ENCODE results near the gene USP47. TPM values are rescaled to one million over a fixed set of nuclear protein-coding genes. Genes with fewer than 3 reads are reported as not detected.
A peak's percentile ranks its signal among the peaks of the same experiment; 100 is the strongest.

Gene USP47
- total RNA-seq, 3 donors from 2014 or later (not counting 1 experiment from before 2014, with no cell fraction given), result 102 to 108 (median 107) TPM

- WGBS (ENCODE audit: insufficient coverage), result no CpG with 5 or more reads among the region's 1 CpG
- Histone ChIP-seq H3K9me3 (ENCODE audit: control insufficient read depth, insufficient read depth, low read length) (no peaks in the 10 kb centered on the region), H3K36me3 (ENCODE audit: control insufficient read depth, insufficient read depth, low read length) (no peaks in the 10 kb centered on the region), H3K27me3 (ENCODE audit: control insufficient read depth, insufficient read depth, low read length) (no peaks in the 10 kb centered on the region), H3K4me3 (ENCODE audit: low read length) (no peak overlapping the region), H3K4me1 (ENCODE audit: control insufficient read depth, insufficient read depth, low read length) (peaks cover 14% of the 10 kb centered on the region), H3K27ac (ENCODE audit: low read length) (no peak overlapping the region)
- TF ChIP-seq CTCF (IDR thresholded peaks at IDR 0.05), result no peak
- Mint-ChIP-seq H3K4me3 (peak overlapping the region; percentile 46), H3K27me3 (ENCODE audit: low read depth in 2 of 2) (no peaks in the 10 kb centered on the region), H3K4me1 (peaks cover 56 to 62% of the 10 kb centered on the region in 2 donors), H3K27ac (peak overlapping the region; percentile 39 to 69), H3K9me3 (no peaks in the 10 kb centered on the region), H3K36me3 (no peaks in the 10 kb centered on the region)
- intact Hi-C loops (cut with micrococcal nuclease), result no loop called here
- ATAC-seq (peak in 2 of 3 donors; percentile 72 to 75), DNase-seq (peak in 1 of 2 donors; percentile 54)
Measured at GRCh38 chr11:11864803-11865202, 23.0 kb downstream of the USP47 start.

DNA sequence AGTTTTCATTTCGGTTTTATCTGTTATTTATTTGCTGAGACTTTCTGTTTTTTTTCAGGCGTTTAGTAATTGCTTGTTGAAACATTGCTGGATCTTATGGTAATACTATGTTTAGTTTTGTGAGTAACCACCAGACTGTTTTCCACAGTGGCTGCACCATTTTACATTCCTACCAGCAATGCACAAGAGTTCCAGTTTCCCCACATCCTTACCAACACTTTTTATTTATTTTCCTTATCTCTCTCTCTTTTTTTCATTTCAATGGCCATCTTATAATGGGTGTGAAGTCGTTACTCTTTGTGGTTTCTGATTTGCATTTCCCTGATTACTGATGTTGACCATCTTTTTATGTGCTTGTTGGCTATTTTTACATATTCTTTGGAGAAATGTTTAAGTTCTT lies 23.7 kb downstream of the USP47 start:
- Mint-ChIP-seq H3K27ac (peak overlapping the region; percentile 39 to 69), H3K36me3 (no peaks in the 10 kb centered on the region), H3K27me3 (ENCODE audit: low read depth in 2 of 2) (no peaks in the 10 kb centered on the region), H3K9me3 (no peaks in the 10 kb centered on the region), H3K4me1 (peaks cover 62 to 64% of the 10 kb centered on the region in 2 donors), H3K4me3 (peak overlapping the region; percentile 46)
- TF ChIP-seq CTCF (IDR thresholded peaks at IDR 0.05), result no peak
- H3K36me3 ChIP-seq (ENCODE audit: control insufficient read depth, insufficient read depth, low read length), result no peaks in the 10 kb centered on the region
- H3K4me1 ChIP-seq (ENCODE audit: control insufficient read depth, insufficient read depth, low read length), result peaks cover 11% of the 10 kb centered on the region
- H3K4me3 ChIP-seq (ENCODE audit: low read length), result no peak overlapping the region
- no peak for ATAC-seq
- no peaks in the 10 kb centered on the region for H3K9me3 ChIP-seq (ENCODE audit: control insufficient read depth, insufficient read depth, low read length)
- DNase-seq, result no peak
- no peak overlapping the region for H3K27ac ChIP-seq (ENCODE audit: low read length)
- no peaks in the 10 kb centered on the region for H3K27me3 ChIP-seq (ENCODE audit: control insufficient read depth, insufficient read depth, low read length)
- WGBS (ENCODE audit: insufficient coverage), result 75% methylated on average over 2 of the region's 3 CpGs
- intact Hi-C loops (cut with micrococcal nuclease), result no loop called here

DNA sequence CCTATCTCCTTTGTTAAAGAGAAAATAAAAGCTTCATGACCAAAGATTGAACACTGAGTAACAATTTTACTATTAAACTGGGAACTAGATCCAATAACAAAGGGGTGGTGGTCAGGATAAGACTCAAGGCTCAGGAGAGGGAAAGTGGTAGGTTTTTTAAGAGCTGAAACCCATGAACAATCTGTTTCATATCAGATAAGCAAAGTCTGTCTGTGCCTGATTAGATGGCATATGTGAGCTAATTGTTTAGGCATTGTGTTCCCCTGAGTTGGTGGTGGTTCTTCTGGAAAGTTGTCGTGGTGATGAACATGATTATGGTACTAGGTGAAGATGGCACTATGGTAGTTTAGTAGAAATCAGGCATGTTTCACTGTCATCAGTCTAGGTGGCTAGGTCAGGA lies 24.4 kb downstream of the USP47 start:
- H3K9me3 Mint-ChIP-seq, result no peaks in the 10 kb centered on the region
- WGBS (ENCODE audit: insufficient coverage), result 82% methylated on average over 1 of the region's 1 CpG
- ATAC-seq (no peak), DNase-seq (no peak)
- peak overlapping the region; percentile 46 for H3K4me3 Mint-ChIP-seq
- Histone ChIP-seq H3K27ac (ENCODE audit: low read length) (no peak overlapping the region), H3K4me3 (ENCODE audit: low read length) (no peak overlapping the region), H3K27me3 (ENCODE audit: control insufficient read depth, insufficient read depth, low read length) (no peaks in the 10 kb centered on the region), H3K9me3 (ENCODE audit: control insufficient read depth, insufficient read depth, low read length) (no peaks in the 10 kb centered on the region), H3K36me3 (ENCODE audit: control insufficient read depth, insufficient read depth, low read length) (no peaks in the 10 kb centered on the region), H3K4me1 (ENCODE audit: control insufficient read depth, insufficient read depth, low read length) (peaks cover 11% of the 10 kb centered on the region)
- intact Hi-C loops (cut with micrococcal nuclease), result no loop called here
- no peak for TF ChIP-seq CTCF (IDR thresholded peaks at IDR 0.05)
- peaks cover 65 to 67% of the 10 kb centered on the region in 2 donors for H3K4me1 Mint-ChIP-seq
- peak overlapping the region; percentile 39 to 69 for H3K27ac Mint-ChIP-seq
- no peaks in the 10 kb centered on the region for H3K27me3 Mint-ChIP-seq (ENCODE audit: low read depth in 2 of 2)
- no peaks in the 10 kb centered on the region for H3K36me3 Mint-ChIP-seq

GRCh38 chr11:11867720-11868119 lies 25.9 kb downstream of the USP47 start:
- WGBS (ENCODE audit: insufficient coverage), result no CpG with 5 or more reads among the region's 1 CpG
- no peaks in the 10 kb centered on the region for H3K36me3 ChIP-seq (ENCODE audit: control insufficient read depth, insufficient read depth, low read length)
- H3K36me3 Mint-ChIP-seq, result no peaks in the 10 kb centered on the region
- H3K9me3 ChIP-seq (ENCODE audit: control insufficient read depth, insufficient read depth, low read length), result no peaks in the 10 kb centered on the region
- peaks cover 20% of the 10 kb centered on the region for H3K4me1 ChIP-seq (ENCODE audit: control insufficient read depth, insufficient read depth, low read length)
- H3K9me3 Mint-ChIP-seq, result no peaks in the 10 kb centered on the region
- ATAC-seq (no peak), DNase-seq (no peak)
- H3K4me3 Mint-ChIP-seq, result no peak overlapping the region
- peaks cover 80 to 81% of the 10 kb centered on the region in 2 donors for H3K4me1 Mint-ChIP-seq
- no peak overlapping the region for H3K27ac ChIP-seq (ENCODE audit: low read length)
- no peak overlapping the region for H3K4me3 ChIP-seq (ENCODE audit: low read length)
- H3K27ac Mint-ChIP-seq, result peak overlapping the region in 1 of 2 donors; percentile 47
- no peak for TF ChIP-seq CTCF (IDR thresholded peaks at IDR 0.05)
- H3K27me3 ChIP-seq (ENCODE audit: control insufficient read depth, insufficient read depth, low read length), result no peaks in the 10 kb centered on the region
- H3K27me3 Mint-ChIP-seq (ENCODE audit: low read depth in 2 of 2), result no peaks in the 10 kb centered on the region
- intact Hi-C loops (cut with micrococcal nuclease), result no loop called here

All from natural killer cell (primary cell).